NCI-H2196 treated with DMSO at 0.1 percent for 48 hours (cell line): ENCODE data around the gene BPIFA3.
"Not testable (repeated sequence)": the region's sequence is repeated elsewhere in the genome, so short reads cannot be mapped to it uniquely, and the experiment has no call there.

Experiments used
- DNase-seq: peaks from one replicate; lab custom pipeline; 2025; ENCODE audit not compliant: unreplicated experiment; lab: John Stamatoyannopoulos, UW

BPIFA3 gene

GRCh38 chr20:33217052-33217451 lies at the start of gene BPIFA3:
BPIFA3 (plus strand) TSS chr20:33217352; CDS start chr20:33217537, 185 bp downstream.
- no peak for DNase-seq

- DNase-seq = no peak
Measured at GRCh38 chr20:33167859-33168258, 49.3 kb upstream of the BPIFA3 start, which contains the start of gene BPIFA2. BPIFA2 (plus strand) TSS chr20:33168159; CDS start chr20:33169146, 987 bp downstream.

- DNase-seq = no peak
Measured at GRCh38 chr20:33169176-33169794, 47.9 kb upstream of the BPIFA3 start.

GRCh38 chr20:33172781-33173180 lies 44.4 kb upstream of the BPIFA3 start:
- DNase-seq = peak; percentile 6

GRCh38 chr20:33175123-33175522 lies 42.0 kb upstream of the BPIFA3 start:
- no peak for DNase-seq

GRCh38 chr20:33176101-33176500 lies 41.1 kb upstream of the BPIFA3 start:
- no peak for DNase-seq

GRCh38 chr20:33177866-33178265 lies 39.3 kb upstream of the BPIFA3 start:
- DNase-seq = no peak

- DNase-seq = no peak
Measured at GRCh38 chr20:33178726-33179125, 38.4 kb upstream of the BPIFA3 start.

- no peak for DNase-seq
Measured at GRCh38 chr20:33180169-33180568, 37.0 kb upstream of the BPIFA3 start.

GRCh38 chr20:33181482-33182093 lies 35.6 kb upstream of the BPIFA3 start:
- no peak for DNase-seq

GRCh38 chr20:33183312-33183711 lies 33.8 kb upstream of the BPIFA3 start:
- no peak for DNase-seq

- not testable (repeated sequence) for DNase-seq
Measured at GRCh38 chr20:33185031-33185590, 32.0 kb upstream of the BPIFA3 start.

- no peak for DNase-seq
Measured at GRCh38 chr20:33187491-33187890, 29.7 kb upstream of the BPIFA3 start.

GRCh38 chr20:33188421-33188820 lies 28.7 kb upstream of the BPIFA3 start:
- no peak for DNase-seq

- DNase-seq = no peak
Measured at GRCh38 chr20:33191484-33191883, 25.7 kb upstream of the BPIFA3 start.

- DNase-seq = no peak
Measured at GRCh38 chr20:33191955-33192354, 25.2 kb upstream of the BPIFA3 start.

GRCh38 chr20:33192912-33193501 lies 24.1 kb upstream of the BPIFA3 start:
- DNase-seq = no peak

- DNase-seq = no peak
Measured at GRCh38 chr20:33199026-33199425, 18.1 kb upstream of the BPIFA3 start.

- DNase-seq = no peak
Measured at GRCh38 chr20:33202451-33202850, 14.7 kb upstream of the BPIFA3 start.

- DNase-seq = no peak
Measured at GRCh38 chr20:33203444-33203843, 13.7 kb upstream of the BPIFA3 start.

- DNase-seq = no peak
Measured at GRCh38 chr20:33209789-33210188, 7.4 kb upstream of the BPIFA3 start.

GRCh38 chr20:33210371-33210770 lies 6.8 kb upstream of the BPIFA3 start:
- DNase-seq = no peak
